ENCODE measurements around the gene PLCL2. TPM values are rescaled to one million over a fixed set of nuclear protein-coding genes. Genes with fewer than 3 reads are reported as not detected.

The PLCL2 gene
- total and polyA plus RNA-seq, 9 donors: 12.6 to 54.2 (median 24.7) TPM

- no peak for DNase-seq
- TF ChIP-seq EP300 (IDR thresholded peaks at IDR 0.05) (no peak), CTCF (IDR thresholded peaks at IDR 0.05) (no peak), POLR2A (IDR thresholded peaks at IDR 0.05) (no peak)
- Histone ChIP-seq H3K4me3 (no peak overlapping the region), H3K9me3 (no peaks in the 10 kb centered on the region), H3K36me3 (no peaks in the 10 kb centered on the region), H3K4me1 (ENCODE audit: insufficient read depth) (peaks cover 6% of the 10 kb centered on the region), H3K27ac (peak overlapping the region in 1 of 2 donors; percentile 44), H3K27me3 (no peaks in the 10 kb centered on the region)
- intact Hi-C loops (cut with DNase I): no loop called here
- WGBS, 3 donors: 42 to 61% (median 53%) methylated on average over 9 of the region's 9 CpGs
These were observed 4.2 kb downstream of the PLCL2 start for GRCh38 chr3:16888785-16889607.

GRCh38 chr3:16890597-16891333 is 6.0 kb downstream of the PLCL2 start:
- H3K4me3 ChIP-seq: no peak overlapping the region
- no peak for DNase-seq
- no peaks in the 10 kb centered on the region for H3K27me3 ChIP-seq
- H3K27ac ChIP-seq: peak overlapping the region in 1 of 2 donors; percentile 16
- intact Hi-C loops (cut with DNase I): no loop called here
- H3K4me1 ChIP-seq (ENCODE audit: insufficient read depth): peaks cover 6% of the 10 kb centered on the region
- 72 to 90% (median 82%) methylated on average over 5 of the region's 5 CpGs for WGBS, 3 donors
- TF ChIP-seq POLR2A (IDR thresholded peaks at IDR 0.05) (no peak), CTCF (IDR thresholded peaks at IDR 0.05) (no peak), EP300 (IDR thresholded peaks at IDR 0.05) (no peak)
- H3K36me3 ChIP-seq: no peaks in the 10 kb centered on the region
- no peaks in the 10 kb centered on the region for H3K9me3 ChIP-seq

GRCh38 chr3:16893618-16894200 is 9.0 kb downstream of the PLCL2 start:
- no peak overlapping the region for H3K4me3 ChIP-seq
- 96 to 100% (median 97%) methylated on average over 1 of the region's 1 CpG for WGBS, 3 donors
- H3K9me3 ChIP-seq: no peaks in the 10 kb centered on the region
- DNase-seq: no peak
- H3K4me1 ChIP-seq (ENCODE audit: insufficient read depth): peaks cover 13% of the 10 kb centered on the region
- H3K27ac ChIP-seq: no peak overlapping the region
- H3K27me3 ChIP-seq: no peaks in the 10 kb centered on the region
- intact Hi-C loops (cut with DNase I): no loop called here
- TF ChIP-seq POLR2A (IDR thresholded peaks at IDR 0.05) (no peak), EP300 (IDR thresholded peaks at IDR 0.05) (no peak), CTCF (IDR thresholded peaks at IDR 0.05) (no peak)
- no peaks in the 10 kb centered on the region for H3K36me3 ChIP-seq

GRCh38 chr3:16896094-16896627 is 11.4 kb downstream of the PLCL2 start:
- Histone ChIP-seq H3K27ac (no peak overlapping the region), H3K36me3 (no peaks in the 10 kb centered on the region), H3K9me3 (no peaks in the 10 kb centered on the region), H3K4me3 (no peak overlapping the region), H3K4me1 (ENCODE audit: insufficient read depth) (peaks cover 19% of the 10 kb centered on the region), H3K27me3 (no peaks in the 10 kb centered on the region)
- WGBS, 3 donors: 85 to 90% (median 88%) methylated on average over 5 of the region's 5 CpGs
- TF ChIP-seq POLR2A (IDR thresholded peaks at IDR 0.05): no peak
- no peak for TF ChIP-seq EP300 (IDR thresholded peaks at IDR 0.05)
- no peak for TF ChIP-seq CTCF (IDR thresholded peaks at IDR 0.05)
- intact Hi-C loops (cut with DNase I): no loop called here
- no peak for DNase-seq

Data from ovary (tissue), 9 donors.